GM10266 (cell line): ENCODE measurements around the gene DHX58.

Source experiments
- DNase-seq: peaks from one replicate; pipeline ENCODE4 v3.0.0; 2012; ENCODE audit errors: extremely low spot score
- TF ChIP-seq, protein P1 (sequence below): IDR thresholded peaks from 2 replicates; pipeline ENCODE4 v1.5.1; 2012; ENCODE audit warnings: mild to moderate bottlenecking, low read depth; ENCODE audit not compliant: control insufficient read depth, insufficient read depth; ENCODE audit errors: missing control alignments

Gene DHX58

DNA sequence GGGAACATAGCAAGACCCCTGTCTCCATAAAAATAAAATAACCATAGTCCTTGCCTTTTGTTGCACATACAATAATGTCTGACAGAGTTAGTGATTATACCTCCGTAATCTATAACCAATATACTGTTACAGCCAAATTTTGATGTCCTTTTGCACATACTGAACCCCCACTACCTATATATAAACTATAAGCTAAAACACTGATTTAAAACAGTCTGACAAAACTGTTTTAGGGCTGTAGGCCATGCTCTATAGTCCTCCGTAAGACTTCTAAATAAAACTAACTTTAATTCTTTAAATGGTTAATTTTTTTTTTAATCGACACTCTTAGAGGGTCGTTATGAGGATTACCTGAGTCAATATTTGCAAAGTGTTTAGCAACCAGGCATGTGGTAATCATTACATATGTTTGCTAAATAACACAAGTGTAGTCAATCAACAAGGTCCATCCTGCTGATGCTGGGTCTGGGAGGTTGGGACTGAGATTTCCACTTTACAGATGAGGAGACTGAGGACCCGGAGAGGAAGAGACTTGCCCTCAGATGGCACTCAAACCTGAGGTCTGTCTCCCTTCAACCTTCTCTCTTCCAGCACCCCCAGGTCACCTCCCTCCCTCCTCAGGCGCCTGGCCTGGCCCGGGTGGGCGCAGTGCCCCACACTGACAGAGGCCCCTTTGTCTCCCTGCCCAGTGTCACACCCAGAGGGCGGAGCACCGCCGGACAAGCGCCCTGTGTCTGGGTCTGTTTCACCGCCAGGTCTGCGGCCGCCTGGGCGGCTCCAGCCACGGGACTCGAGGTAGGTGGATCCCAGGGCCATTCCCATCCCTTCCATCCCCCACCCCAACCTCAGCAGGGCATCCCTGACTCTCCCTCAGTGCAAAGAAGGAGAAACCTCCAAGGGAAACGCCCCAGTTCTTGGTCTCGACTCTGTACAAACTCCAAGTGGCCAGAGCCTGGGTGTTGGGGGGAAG is 24.5 kb downstream of the DHX58 start:
- TF ChIP-seq, protein P1, sequence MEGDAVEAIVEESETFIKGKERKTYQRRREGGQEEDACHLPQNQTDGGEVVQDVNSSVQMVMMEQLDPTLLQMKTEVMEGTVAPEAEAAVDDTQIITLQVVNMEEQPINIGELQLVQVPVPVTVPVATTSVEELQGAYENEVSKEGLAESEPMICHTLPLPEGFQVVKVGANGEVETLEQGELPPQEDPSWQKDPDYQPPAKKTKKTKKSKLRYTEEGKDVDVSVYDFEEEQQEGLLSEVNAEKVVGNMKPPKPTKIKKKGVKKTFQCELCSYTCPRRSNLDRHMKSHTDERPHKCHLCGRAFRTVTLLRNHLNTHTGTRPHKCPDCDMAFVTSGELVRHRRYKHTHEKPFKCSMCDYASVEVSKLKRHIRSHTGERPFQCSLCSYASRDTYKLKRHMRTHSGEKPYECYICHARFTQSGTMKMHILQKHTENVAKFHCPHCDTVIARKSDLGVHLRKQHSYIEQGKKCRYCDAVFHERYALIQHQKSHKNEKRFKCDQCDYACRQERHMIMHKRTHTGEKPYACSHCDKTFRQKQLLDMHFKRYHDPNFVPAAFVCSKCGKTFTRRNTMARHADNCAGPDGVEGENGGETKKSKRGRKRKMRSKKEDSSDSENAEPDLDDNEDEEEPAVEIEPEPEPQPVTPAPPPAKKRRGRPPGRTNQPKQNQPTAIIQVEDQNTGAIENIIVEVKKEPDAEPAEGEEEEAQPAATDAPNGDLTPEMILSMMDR: no peak
- no peak for DNase-seq

DNA sequence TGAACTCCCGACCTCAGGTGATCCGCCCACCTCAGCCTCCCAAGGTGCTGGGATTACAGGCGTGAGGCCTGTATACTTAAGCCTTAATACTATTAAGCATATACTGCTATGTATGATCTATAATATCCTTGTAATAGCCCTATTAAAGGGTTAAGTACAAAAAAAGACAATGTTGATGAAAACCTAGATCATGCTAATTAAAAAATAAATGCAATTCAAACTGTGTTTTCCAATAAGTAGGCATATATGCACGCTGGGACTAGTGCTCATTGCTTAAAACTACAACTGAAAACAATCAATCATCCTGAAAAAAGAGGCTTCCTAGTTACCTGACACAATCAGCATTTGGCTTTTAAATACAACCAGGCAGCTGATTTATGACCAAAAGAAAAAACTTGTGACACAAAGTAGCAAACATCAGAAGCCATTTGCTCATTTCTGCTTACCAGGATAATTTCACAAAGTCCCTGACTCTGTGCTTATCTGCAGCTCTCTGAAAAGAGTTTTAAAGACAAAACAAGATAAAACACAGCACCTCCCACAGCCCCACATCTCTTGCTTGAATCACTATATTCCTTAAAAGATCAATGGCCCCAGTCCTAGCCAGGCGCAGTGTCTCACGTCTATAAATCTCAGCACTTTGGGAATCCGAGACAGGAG is 25.3 kb downstream of the DHX58 start:
- no peak for DNase-seq
- TF ChIP-seq, protein P1: no peak

DNA sequence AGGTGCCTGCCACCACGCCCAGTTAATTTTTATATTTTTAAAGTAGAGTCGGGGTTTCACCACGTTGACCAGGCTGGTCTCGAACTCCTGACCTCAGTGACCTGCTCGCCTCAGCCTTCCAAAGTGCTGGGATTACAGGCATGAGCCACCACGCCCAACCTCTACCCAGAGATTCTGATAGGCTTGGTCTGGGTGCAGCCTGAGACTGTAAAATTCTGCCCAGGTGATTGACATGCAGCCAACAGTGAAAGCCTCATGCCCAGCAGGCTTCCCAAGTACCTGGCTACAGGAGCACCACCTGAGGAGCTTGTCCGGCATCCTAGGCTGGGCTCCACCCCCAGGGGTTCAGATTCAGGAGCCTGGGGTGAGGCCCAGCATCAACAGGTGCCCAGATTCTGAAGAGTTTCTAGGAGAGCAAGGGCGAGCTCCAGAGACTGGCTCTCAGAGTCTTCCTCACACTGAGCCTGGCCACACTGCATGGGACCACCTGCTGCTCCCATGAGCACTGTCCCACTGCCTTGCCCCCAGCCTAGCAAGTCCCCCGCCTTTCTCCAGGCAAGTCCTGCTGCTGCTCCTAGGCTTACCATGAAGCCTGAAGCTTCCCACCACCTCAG is 30.9 kb downstream of the DHX58 start:
- DNase-seq: no peak
- TF ChIP-seq, protein P1: no peak

DNA sequence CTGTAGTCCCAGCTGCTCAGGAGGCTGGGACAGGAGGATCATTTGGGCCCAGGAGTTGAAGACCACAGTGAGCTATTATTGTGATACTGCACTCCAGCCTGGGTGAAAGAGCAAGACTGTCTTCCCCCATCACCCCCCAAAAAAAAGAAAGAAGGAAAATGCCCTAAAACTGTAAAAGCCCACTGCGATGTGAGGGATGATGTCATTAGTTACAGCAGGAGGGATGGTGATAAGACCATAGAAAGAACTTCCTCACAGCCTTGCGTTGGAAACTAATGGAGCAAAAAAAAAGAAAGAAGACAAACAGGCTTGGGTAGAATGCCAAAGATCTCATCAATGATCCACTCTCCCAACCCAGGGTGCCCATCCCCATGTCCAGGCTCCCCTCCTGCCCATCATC is 33.0 kb downstream of the DHX58 start:
- DNase-seq: no peak
- TF ChIP-seq, protein P1: no peak

DNA sequence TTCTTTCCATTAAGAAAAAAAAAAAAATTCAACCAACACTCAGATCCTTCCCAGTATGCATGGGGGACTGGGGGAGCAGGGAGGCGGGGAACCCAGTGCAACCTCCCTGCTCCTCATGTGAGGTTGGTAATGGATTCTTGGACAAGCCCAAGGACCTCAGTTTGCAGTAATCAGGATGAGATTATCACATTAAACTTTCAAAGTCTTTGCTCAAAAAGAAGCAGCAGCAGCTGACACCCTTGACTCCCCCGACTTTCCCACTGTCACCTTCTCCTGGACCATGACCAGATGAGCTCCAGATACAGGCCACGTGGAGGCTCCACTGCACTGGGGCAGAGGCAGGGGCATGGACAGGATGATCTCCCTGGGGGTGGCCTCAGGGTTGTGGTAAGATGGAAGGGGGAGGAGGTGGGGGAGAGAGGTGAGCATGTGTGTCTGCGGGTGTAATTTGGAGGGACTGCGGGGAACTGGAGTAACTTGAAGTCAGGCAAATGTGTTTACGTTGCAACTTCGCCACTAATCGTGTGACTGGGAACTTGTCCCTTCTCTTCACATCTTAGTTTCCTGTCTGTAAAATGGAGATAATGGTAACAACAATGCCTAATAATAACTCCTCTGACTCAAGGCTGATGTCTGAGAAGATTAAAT is 34.0 kb downstream of the DHX58 start:
- DNase-seq: no peak
- TF ChIP-seq, protein P1: no peak

DNA sequence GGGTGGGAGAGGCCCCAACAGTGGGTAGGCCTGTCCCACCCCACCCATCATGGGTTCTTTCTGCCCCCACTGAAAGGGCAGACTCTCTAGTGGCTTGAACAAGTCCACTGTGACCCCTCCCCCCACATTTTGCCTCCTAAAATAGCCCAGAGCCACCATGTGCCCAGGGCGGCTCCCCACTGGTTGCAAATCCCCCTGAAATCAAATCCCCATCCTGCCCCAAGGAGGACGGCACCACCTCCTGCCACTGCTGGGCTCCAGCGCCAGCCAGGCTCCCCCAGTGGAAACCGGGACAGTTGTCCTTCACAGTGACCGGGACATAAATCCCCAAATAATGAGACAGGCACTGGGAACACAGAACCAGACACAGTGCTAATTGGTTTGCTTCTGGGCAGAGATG is 34.8 kb downstream of the DHX58 start:
- TF ChIP-seq, protein P1: no peak
- no peak for DNase-seq
